Effector CD4-positive, alpha-beta T cell (primary cell): ENCODE measurements around the gene ZNF587.
"Not testable (repeated sequence)": the region's sequence is repeated elsewhere in the genome, so short reads cannot be mapped to it uniquely, and the experiment has no call there.

ENCODE experiments used
- DNase-seq: peaks from one replicate; pipeline ENCODE4 v3.0.0-alpha.2; 2020

The ZNF587 gene

DNA sequence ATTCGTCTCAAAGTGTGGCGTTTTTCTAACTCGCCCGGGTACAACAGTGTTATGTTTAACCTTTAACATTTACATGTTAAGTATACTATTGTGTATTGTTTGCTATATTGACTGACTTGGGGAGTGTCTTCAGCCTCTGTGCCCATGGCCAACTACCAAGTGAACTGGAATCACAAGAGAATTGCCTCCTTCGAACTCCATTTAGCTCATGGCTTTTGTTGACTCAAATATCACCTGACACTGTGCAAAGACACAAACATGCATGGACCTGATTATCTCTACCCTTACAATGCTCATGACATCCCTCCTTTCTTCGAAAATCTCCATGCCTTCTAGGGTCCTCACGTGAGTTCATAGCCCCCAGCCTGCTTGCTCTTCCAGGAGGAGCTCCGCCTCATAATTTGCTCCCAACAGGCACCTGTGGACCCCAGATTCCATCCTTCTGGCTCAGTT lies 38.5 kb downstream of the ZNF587 start:
- no peak for DNase-seq

DNA sequence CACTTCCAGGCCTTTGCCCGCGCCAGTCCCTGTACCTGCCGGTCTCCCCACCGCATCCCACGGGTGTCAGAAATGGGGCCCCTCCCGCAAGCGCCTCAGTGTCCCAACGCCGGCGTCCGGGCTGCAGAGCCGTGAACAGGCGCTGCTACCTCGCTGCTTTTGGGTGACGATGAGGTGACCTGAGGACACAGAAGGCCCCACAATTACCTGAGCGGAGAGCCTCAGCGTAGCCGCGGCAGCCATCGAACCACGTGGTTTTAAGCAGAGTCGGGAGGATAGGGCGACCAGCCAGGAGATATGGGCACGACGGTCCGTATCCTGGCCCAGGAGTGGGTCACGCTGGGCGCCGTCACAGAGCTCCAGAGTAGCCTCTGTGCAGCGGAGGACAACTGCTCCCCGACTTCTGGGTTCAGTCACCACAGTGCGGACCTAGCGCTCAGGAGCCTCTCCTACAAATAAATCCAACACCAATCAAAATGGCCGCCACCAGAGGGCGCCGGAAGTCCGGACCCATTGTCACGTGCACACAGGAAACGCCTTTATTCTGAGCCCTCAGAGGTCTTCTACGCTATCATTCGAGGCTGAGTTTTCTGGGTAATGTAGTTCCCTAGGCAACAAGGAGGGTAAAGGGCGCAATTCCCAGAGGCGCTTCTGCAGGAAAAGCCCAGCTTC lies 39.0 kb downstream of the ZNF587 start, which contains the start of gene ZNF814:
TSS of gene ZNF814 (minus strand) at position 478 of the 672 bp plus-strand sequence. CDS start at position 243, 235 bp downstream.
- peak; percentile 63 for DNase-seq

DNA sequence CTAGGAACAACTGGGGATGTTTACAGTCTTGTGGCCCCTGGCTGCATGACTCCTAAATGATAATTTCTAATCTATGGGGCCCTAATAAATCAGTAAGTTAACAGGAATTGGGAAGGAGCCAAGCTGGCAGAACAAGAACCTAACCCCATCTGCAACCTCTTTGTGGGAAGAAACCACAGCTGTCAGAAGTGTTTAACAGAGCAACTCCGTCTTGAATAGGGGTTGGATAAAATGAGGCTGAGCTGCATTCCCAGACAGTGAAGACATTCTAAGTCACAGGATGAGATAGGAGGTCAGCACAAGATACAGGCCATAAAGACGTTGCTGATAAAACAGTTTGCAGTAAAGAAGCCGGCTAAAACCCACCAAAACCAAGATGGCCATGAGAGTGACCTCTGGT lies 41.0 kb downstream of the ZNF587 start:
- DNase-seq: not testable (repeated sequence)

DNA sequence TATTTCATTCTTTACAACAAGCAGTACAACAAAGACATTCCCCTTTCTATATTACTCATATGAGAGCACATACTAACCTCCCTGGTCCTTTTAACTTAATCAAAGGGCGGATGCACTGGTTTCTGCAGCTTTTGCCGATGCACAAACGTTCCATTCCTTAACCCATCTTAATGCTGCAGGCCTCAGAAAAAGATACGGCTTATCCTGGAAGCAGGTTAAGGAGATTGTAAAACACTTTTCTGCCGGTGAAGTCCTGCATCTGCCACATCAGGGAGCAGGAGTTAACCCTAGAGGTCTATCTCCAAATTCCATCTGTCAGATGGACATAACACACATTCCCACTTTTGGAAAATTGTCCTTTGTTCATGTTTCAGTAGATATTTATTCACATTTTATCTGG lies 50.7 kb downstream of the ZNF587 start:
- no peak for DNase-seq

DNA sequence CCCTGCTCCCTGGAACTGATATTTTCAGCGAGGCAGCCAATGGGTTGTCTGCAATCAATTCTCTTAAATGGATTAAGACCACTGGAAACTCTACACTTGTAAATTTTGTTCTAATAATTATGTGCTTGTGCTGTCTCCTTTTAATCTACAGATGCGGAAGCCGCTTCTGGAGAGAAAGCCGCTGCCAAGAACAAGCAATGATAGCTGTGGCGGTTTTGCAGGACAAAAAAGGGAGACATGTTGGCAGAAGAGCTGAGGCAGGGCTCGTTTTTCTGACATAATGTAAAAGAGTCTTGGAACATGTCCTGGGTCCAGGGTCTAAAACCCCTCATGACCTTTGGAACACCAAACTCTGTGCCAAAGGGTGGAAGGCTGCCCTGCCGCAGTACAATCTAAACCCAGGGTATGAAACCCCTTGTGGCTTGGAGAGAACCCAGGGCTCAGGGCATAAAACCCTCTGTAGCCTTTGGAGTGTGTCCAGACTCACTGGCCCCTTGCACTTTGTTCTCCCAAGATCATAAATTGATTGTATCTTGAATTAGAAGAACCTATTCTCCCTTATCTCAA lies 54.0 kb downstream of the ZNF587 start:
- DNase-seq: no peak

DNA sequence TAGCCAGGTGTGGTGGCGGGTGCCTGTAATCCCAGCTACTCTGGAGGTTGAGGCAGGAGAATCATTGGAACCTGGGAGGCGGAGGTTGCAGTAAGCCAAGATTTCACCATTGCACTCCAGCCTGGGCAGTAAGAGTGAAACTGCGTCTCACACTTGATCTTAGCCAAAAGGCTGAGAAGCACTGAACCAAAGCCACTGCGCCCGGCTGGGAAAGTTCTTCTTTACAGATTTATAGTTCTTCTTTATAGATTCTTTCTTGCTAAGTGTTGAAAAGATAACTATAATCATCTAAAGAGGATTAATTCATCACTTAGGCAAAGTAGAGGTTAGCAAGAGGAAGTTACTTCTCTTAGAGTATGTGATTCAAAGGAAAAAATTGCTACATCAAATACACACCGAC lies 55.6 kb downstream of the ZNF587 start:
- DNase-seq: no peak

DNA sequence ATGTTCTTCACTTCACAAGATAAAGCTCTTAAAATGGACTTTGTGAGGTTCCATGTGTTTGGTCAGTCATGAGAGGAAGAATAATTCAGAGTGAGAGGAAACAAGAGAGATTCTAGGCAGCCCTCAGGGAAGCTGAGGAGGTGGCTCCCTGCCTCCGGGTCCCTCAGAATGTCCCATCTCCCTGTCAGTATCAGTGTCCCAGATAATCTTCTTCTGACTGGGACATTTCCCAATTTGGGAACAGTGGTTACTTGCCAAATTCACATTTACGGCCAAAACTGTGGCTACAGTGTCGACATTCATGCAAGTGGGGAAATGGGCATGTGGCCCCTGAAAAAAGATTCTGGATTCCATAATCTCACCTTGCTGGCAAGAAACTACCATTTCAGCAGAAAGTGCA lies 57.7 kb downstream of the ZNF587 start:
- DNase-seq: no peak

DNA sequence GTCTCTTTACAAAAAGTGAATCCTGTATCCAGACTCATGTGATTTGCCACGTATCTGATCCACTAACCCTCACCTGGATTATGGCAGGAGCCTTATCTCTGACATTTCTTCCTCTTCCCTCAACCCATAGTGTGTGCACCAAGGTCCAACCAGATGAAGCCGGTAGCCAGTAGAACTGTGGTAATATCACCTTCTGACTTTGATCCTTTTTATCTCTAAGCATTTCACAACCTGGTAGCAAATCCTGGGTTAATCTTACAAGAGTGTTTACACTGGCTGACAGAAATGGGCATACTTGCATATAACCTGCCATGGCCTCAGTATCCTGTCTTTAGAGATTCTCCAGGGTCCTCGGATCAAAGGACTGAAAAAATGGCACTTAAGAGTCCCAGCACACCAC lies 64.9 kb downstream of the ZNF587 start:
- no peak for DNase-seq
